Natural killer cell (primary cell): ENCODE results near the gene ALG14. TPM values are rescaled to one million over a fixed set of nuclear protein-coding genes. Genes with fewer than 3 reads are reported as not detected.

Source experiments
- ATAC-seq, 3 donors: fragments of 150-1000 bp in 2 of 3; fragments of 200-7000 bp in 1 of 3; cut with Tn5 transposase; 1 replicate in 1 of 3; 2 replicates in 2 of 3; pipeline ENCODE4 v1.10.0; 2021; ENCODE audit warnings: mild to moderate bottlenecking in 2 of 3, moderate library complexity in 2 of 3
- DNase-seq, 2 donors: peaks; one replicate each; pipeline versions ENCODE4 v3.0.0 to v3.0.0-alpha.2; 2013 to 2021; ENCODE audit warnings: mixed read lengths in 1 of 2
- H3K27ac ChIP-seq: one replicate; pipeline ENCODE4 v1.5.1; 2013; ENCODE audit warnings: mild to moderate bottlenecking, low read length
- H3K27me3 ChIP-seq: one replicate; pipeline ENCODE4 v1.6.1; 2013; ENCODE audit warnings: low read length; ENCODE audit not compliant: control insufficient read depth, insufficient read depth
- H3K36me3 ChIP-seq: one replicate; pipeline ENCODE4 v1.6.1; 2013; ENCODE audit warnings: low read length; ENCODE audit not compliant: control insufficient read depth, insufficient read depth
- H3K4me1 ChIP-seq: one replicate; pipeline ENCODE4 v1.6.1; 2013; ENCODE audit warnings: low read length; ENCODE audit not compliant: control insufficient read depth, insufficient read depth
- H3K4me3 ChIP-seq: one replicate; pipeline ENCODE4 v1.5.1; 2013; ENCODE audit warnings: low read length
- H3K9me3 ChIP-seq: one replicate; pipeline ENCODE4 v1.6.1; 2013; ENCODE audit warnings: low read length; ENCODE audit not compliant: control insufficient read depth, insufficient read depth
- H3K27ac Mint-ChIP-seq, 2 donors: one replicate each; pipeline ENCODE4 v1.8.0; 2022; ENCODE audit warnings: mild to moderate bottlenecking in 2 of 2, mixed read lengths in 2 of 2, moderate library complexity in 1 of 2
- H3K27me3 Mint-ChIP-seq, 2 donors: one replicate each; pipeline ENCODE4 v1.8.0; 2022; ENCODE audit warnings: low read depth in 2 of 2, mixed read lengths in 2 of 2
- H3K36me3 Mint-ChIP-seq: one replicate; pipeline ENCODE4 v1.8.0; 2022; ENCODE audit warnings: mixed read lengths
- H3K4me1 Mint-ChIP-seq, 2 donors: one replicate each; pipeline ENCODE4 v1.8.0; 2022; ENCODE audit warnings: mixed read lengths in 2 of 2
- H3K4me3 Mint-ChIP-seq: one replicate; pipeline ENCODE4 v1.8.0; 2022; ENCODE audit warnings: mild to moderate bottlenecking, moderate library complexity, mixed read lengths
- H3K9me3 Mint-ChIP-seq, 2 donors: one replicate each; pipeline ENCODE4 v1.8.0; 2022; ENCODE audit warnings: mixed read lengths in 2 of 2
- CTCF ChIP-seq: fragments of 200-600 bp; IDR thresholded peaks from one replicate; pipeline ENCODE4 v1.8.0; 2022; ENCODE audit warnings: antibody characterized with exemption
- WGBS: methylation state at CpG from one replicate; pipeline ENCODE4 v1.1.7; 2013; ENCODE audit warnings: missing lambda C conversion rate; ENCODE audit not compliant: insufficient coverage; 5-methylcytosine and 5-hydroxymethylcytosine counted together
- intact Hi-C: fragments of 100-400 bp; cut with micrococcal nuclease; formaldehyde crosslinking; loops from one replicate; pipeline ENCODE4 v1.14.2; 2022
- total RNA-seq, 4 donors: library from RNA; stranded (reverse); fragments of 120-200 nt in 1 of 4; gene quantifications; one replicate each; pipeline versions ENCODE4 v1.2.3 to v1.2.4, GENCODE V29; 2013 to 2022

The ALG14 gene, protein sequence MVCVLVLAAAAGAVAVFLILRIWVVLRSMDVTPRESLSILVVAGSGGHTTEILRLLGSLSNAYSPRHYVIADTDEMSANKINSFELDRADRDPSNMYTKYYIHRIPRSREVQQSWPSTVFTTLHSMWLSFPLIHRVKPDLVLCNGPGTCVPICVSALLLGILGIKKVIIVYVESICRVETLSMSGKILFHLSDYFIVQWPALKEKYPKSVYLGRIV
- 1 to 10 TPM in 2 of 3 donors, under 1 TPM in 1; 0.48 to 2.3 (median 1.1) TPM for total RNA-seq
- 1.8 TPM for total RNA-seq (2013)

GRCh38 chr1:95072532-95073419 lies at the start of gene ALG14:
TSS of gene ALG14 (minus strand) at chr1:95072951. CDS start at chr1:95072898, 53 bp downstream.
- Mint-ChIP-seq H3K4me1 (peaks cover 14 to 18% of the 10 kb centered on the region in 2 donors), H3K36me3 (no peaks in the 10 kb centered on the region), H3K9me3 (no peaks in the 10 kb centered on the region), H3K27ac (peak within 1 kb of the TSS; percentile 96 to 98), H3K4me3 (peak within 1 kb of the TSS; percentile 100), H3K27me3 (no peaks in the 10 kb centered on the region)
- peak within 1 kb of the TSS; percentile 77 for H3K27ac ChIP-seq
- TF ChIP-seq CTCF, result no peak
- peak within 1 kb of the TSS; percentile 96 for H3K4me3 ChIP-seq
- H3K36me3 ChIP-seq, result no peaks in the 10 kb centered on the region
- no peaks in the 10 kb centered on the region for H3K9me3 ChIP-seq
- H3K27me3 ChIP-seq, result no peaks in the 10 kb centered on the region
- under 1% methylated on average over 53 of the region's 53 CpGs for WGBS
- H3K4me1 ChIP-seq, result peaks cover 10% of the 10 kb centered on the region
- ATAC-seq, result peak; percentile 91 to 94 (median 92)
- intact Hi-C loops, result loop anchor here (1.0 to 10.0 kb wide), 3 partner anchors 108 to 654 kb away; partner anchors contain the start of genes ABCD3 and RWDD3
- DNase-seq, result peak; percentile 88 to 98

- no peaks in the 10 kb centered on the region for H3K9me3 ChIP-seq
- H3K27ac ChIP-seq, result no peak overlapping the region
- Mint-ChIP-seq H3K9me3 (no peaks in the 10 kb centered on the region), H3K27me3 (peaks cover 41 to 56% of the 10 kb centered on the region in 2 donors), H3K4me3 (no peak overlapping the region), H3K27ac (no peak overlapping the region), H3K4me1 (peaks cover 0 to 4% of the 10 kb centered on the region in 2 donors), H3K36me3 (no peaks in the 10 kb centered on the region)
- no peak for TF ChIP-seq CTCF
- peaks cover 5% of the 10 kb centered on the region for H3K4me1 ChIP-seq
- DNase-seq, result no peak
- no peaks in the 10 kb centered on the region for H3K36me3 ChIP-seq
- H3K4me3 ChIP-seq, result no peak overlapping the region
- WGBS, result 81% methylated on average over 8 of the region's 8 CpGs
- H3K27me3 ChIP-seq, result peaks cover 22% of the 10 kb centered on the region
- intact Hi-C loops, result no loop called here
- no peak for ATAC-seq
Observed at GRCh38 chr1:95122151-95122697, 49.5 kb upstream of the ALG14 start.

GRCh38 chr1:95119273-95119672 lies 46.5 kb upstream of the ALG14 start:
- Mint-ChIP-seq H3K4me3 (peak overlapping the region; percentile 52), H3K9me3 (no peaks in the 10 kb centered on the region), H3K4me1 (peaks cover 0 to 9% of the 10 kb centered on the region in 2 donors), H3K36me3 (no peaks in the 10 kb centered on the region), H3K27ac (no peak overlapping the region), H3K27me3 (peaks cover 48 to 72% of the 10 kb centered on the region in 2 donors)
- no peak overlapping the region for H3K27ac ChIP-seq
- ATAC-seq, result no peak
- H3K4me3 ChIP-seq, result no peak overlapping the region
- H3K9me3 ChIP-seq, result no peaks in the 10 kb centered on the region
- H3K36me3 ChIP-seq, result no peaks in the 10 kb centered on the region
- no peak for DNase-seq
- intact Hi-C loops, result no loop called here
- peaks cover 10% of the 10 kb centered on the region for H3K4me1 ChIP-seq
- no peak for TF ChIP-seq CTCF
- peaks cover 26% of the 10 kb centered on the region for H3K27me3 ChIP-seq
